A673 (cell line): ENCODE measurements around the gene DLGAP1.

Source experiments
- EZH2 ChIP-seq: fragments of 200-600 bp; sonication (generic); IDR thresholded peaks from 2 replicates; pipeline ENCODE4 v1.6.1; 2017; ENCODE audit warnings: borderline replicate concordance, low read depth, mild to moderate bottlenecking, mixed read lengths, antibody characterized with exemption, low read length; ENCODE audit not compliant: poor library complexity, severe bottlenecking
- TF ChIP-seq, protein P1 (sequence below): fragments of 300-800, 200-600 bp; sonication (generic); conservative IDR thresholded peaks from 2 replicates; pipeline ENCODE4 v1.5.1; 2017; ENCODE audit warnings: low read depth, mild to moderate bottlenecking, antibody characterized with exemption, low read length, moderate library complexity, mixed read lengths

- no peak for TF ChIP-seq EZH2
- TF ChIP-seq, protein P1, sequence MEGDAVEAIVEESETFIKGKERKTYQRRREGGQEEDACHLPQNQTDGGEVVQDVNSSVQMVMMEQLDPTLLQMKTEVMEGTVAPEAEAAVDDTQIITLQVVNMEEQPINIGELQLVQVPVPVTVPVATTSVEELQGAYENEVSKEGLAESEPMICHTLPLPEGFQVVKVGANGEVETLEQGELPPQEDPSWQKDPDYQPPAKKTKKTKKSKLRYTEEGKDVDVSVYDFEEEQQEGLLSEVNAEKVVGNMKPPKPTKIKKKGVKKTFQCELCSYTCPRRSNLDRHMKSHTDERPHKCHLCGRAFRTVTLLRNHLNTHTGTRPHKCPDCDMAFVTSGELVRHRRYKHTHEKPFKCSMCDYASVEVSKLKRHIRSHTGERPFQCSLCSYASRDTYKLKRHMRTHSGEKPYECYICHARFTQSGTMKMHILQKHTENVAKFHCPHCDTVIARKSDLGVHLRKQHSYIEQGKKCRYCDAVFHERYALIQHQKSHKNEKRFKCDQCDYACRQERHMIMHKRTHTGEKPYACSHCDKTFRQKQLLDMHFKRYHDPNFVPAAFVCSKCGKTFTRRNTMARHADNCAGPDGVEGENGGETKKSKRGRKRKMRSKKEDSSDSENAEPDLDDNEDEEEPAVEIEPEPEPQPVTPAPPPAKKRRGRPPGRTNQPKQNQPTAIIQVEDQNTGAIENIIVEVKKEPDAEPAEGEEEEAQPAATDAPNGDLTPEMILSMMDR = no peak
These were observed 713.8 kb downstream of the DLGAP1 start for GRCh38 chr18:3741333-3741732.
